Spleen (tissue), 11 donors: ENCODE data around the gene ACTA2. TPM values are rescaled to one million over a fixed set of nuclear protein-coding genes. Genes with fewer than 3 reads are reported as not detected.
A peak's percentile ranks its signal among the peaks of the same experiment; 100 is the strongest.

Source experiments
- DNase-seq: peaks from one replicate; pipeline ENCODE4 v3.0.0-alpha.2; 2020
- H3K27ac ChIP-seq, 8 donors: fragments of 200-600 bp; sonication (generic) in 7 of 8; 1 replicate in 4 of 8; 2 replicates in 4 of 8; pipeline versions ENCODE4 v1.5.0 to v1.8.0; 2016 to 2021; ENCODE audit warnings: inconsistent platforms in 4 of 8, mild to moderate bottlenecking in 4 of 8, moderate library complexity in 1 of 8
- H3K27me3 ChIP-seq, 7 donors: fragments of 200-600 bp; sonication (generic) in 6 of 7; replicated peaks in 1 of 7; 1 replicate in 4 of 7; 2 replicates in 3 of 7; pipeline versions ENCODE4 v1.5.0 to v1.8.0; 2016 to 2021; ENCODE audit warnings: inconsistent platforms in 3 of 7, mild to moderate bottlenecking in 1 of 7
- H3K36me3 ChIP-seq, 6 donors: fragments of 200-600 bp; sonication (generic) in 5 of 6; 1 replicate in 4 of 6; 2 replicates in 2 of 6; pipeline versions ENCODE4 v1.5.0 to v1.8.0; 2016 to 2021; ENCODE audit warnings: inconsistent platforms in 2 of 6
- H3K4me1 ChIP-seq, 6 donors: fragments of 200-600 bp; sonication (generic) in 5 of 6; 1 replicate in 3 of 6; 2 replicates in 3 of 6; pipeline versions ENCODE4 v1.5.0 to v1.8.0; 2016 to 2021; ENCODE audit warnings: inconsistent platforms in 3 of 6
- H3K4me3 ChIP-seq, 8 donors: fragments of 200-600 bp; sonication (generic) in 7 of 8; 1 replicate in 4 of 8; 2 replicates in 4 of 8; pipeline versions ENCODE4 v1.5.0 to v1.8.0; 2016 to 2021; ENCODE audit warnings: inconsistent platforms in 4 of 8, mild to moderate bottlenecking in 4 of 8, moderate library complexity in 2 of 8
- H3K9me3 ChIP-seq, 8 donors: fragments of 200-600 bp; sonication (generic) in 7 of 8; 1 replicate in 4 of 8; 2 replicates in 4 of 8; pipeline versions ENCODE4 v1.5.0 to v1.8.0; 2016 to 2021; ENCODE audit warnings: inconsistent platforms in 4 of 8
- POLR2A ChIP-seq, 3 donors: fragments of 450-650 bp; IDR thresholded peaks; one replicate each; pipeline ENCODE4 v1.5.1; 2017; ENCODE audit warnings: antibody characterized with exemption in 3 of 3, mild to moderate bottlenecking in 1 of 3
- POLR2AphosphoS5 ChIP-seq, 3 donors: sonication (generic); formaldehyde crosslinking; IDR thresholded peaks; one replicate each; pipeline ENCODE4 v1.5.1; 2017; ENCODE audit warnings: antibody characterized with exemption in 3 of 3
- WGBS, 5 donors: extraction: QIAGEN DNeasy Blood & Tissue Kit in 3 of 5; methylation state at CpG; one replicate each; pipeline versions ENCODE4 v1.1.5 to v1.1.7; 2013 to 2018; 5-methylcytosine and 5-hydroxymethylcytosine counted together
- intact Hi-C: fragments of 100-400 bp; cut with DNase I; formaldehyde crosslinking; loops from one replicate; pipeline ENCODE4 v1.15.0; 2023; ENCODE audit warnings: low total_unique reads
- polyA plus RNA-seq, 3 donors: library from polyadenylated mRNA; stranded (reverse); fragments of 200-250 nt; gene quantifications; one replicate each; pipeline ENCODE4 v1.2.1, GENCODE V29; 2013
- total RNA-seq, 7 donors: library from RNA; depleted of rRNA in 3 of 7; stranded (reverse); fragments of >200 nt in 3 of 7; fragmentation: NEBNext Ultra II Directional in 4 of 7; extraction: Animal tissue kit (Norgen Biotek cat#: 25700) in 4 of 7; gene quantifications; one replicate each; pipeline versions ENCODE4 v1.1.0 to v1.2.1, GENCODE V29; 2016 to 2021
- TF ChIP-seq, protein P1 (sequence below), 11 experiments: fragments of 200-600 bp in 7 of 11; fragments of 450-650 bp in 4 of 11; sonication (generic) in 4 of 11; IDR thresholded peaks in 8 of 11; conservative IDR thresholded peaks in 3 of 11; 1 replicate in 7 of 11; 2 replicates in 4 of 11; pipeline versions ENCODE4 v1.4.0 to v1.8.0; 2016 to 2021; ENCODE audit warnings: antibody characterized with exemption in 11 of 11, inconsistent platforms in 4 of 11, mild to moderate bottlenecking in 1 of 11
- donor health status: healthy with polysubstance abuse.
- donor health status: DM: no; HTN: no; CAD: no; lungs with moderate emphysema.
- donor health status: DM: no; HTN: no; CAD: no.
- donor health status: Bipolar disorder and iron deficiency.
- donor health status: healthy.
- donor health status: DM: no; HTN: no; CAD: no.
- donor health status: DM: yes; HTN: yes; CAD: no.

ACTA2 gene
- total and polyA plus RNA-seq, 10 donors, result 104 to 1,421 (median 233) TPM

DNA sequence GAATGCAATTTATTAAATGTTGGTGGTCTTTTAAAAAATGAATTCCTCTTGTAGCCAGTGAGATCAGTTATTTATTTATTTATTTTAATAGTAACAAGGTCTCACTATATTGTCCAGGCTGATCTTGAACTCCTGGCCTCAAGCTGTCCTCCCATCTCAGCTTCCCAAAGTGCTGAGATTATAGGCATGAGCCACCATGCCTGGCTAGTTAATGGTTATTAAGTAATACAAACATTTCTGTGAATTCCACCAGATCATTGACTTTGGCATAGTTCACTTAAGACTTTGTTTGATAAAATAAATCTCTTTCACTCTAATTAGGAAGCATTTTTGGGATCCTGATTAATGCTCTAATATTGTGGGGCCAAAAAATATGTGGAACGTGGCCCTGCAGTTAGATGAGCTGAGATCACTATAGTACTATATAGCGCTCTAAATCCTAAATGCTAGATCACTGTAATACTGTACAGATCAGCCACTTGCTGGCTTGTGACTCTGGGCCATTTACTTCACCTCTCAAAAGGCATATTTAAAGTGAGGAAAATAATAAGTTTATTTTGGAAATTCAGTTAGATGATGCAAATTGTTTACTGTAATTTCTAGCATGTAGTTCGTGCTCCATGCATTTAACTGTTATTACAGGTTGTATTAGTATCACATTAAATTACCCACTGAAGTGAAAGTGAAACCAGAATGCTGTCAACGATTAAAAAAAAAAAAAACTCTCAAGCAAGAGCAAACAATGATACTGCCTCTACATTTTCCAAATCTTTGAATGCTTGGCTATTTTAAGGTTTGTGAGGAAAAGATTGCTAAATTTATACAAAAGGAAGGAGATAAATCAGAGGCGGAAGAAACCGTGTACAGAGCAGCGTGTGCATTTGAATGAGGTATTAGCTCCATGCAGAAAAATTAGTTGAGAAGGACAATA is 22.1 kb upstream of the ACTA2 start:
- intact Hi-C loops, result no loop called here
- Histone ChIP-seq H3K4me1 (peaks cover 8 to 52% (median 19%) of the 10 kb centered on the region in 6 donors), H3K36me3 (no peaks in the 10 kb centered on the region), H3K27me3 (no peaks in the 10 kb centered on the region), H3K4me3 (peak overlapping the region; percentile 16 to 67 (median 39)), H3K9me3 (no peaks in the 10 kb centered on the region), H3K27ac (peak overlapping the region; percentile 39 to 83 (median 74))
- WGBS, 5 donors, result 10 to 17% (median 12%) methylated on average over 7 of the region's 7 CpGs
- no peak for DNase-seq
- TF ChIP-seq POLR2AphosphoS5 (IDR thresholded peaks at IDR 0.05) (no peak), POLR2A (IDR thresholded peaks at IDR 0.05) (no peak)
- TF ChIP-seq, protein P1, sequence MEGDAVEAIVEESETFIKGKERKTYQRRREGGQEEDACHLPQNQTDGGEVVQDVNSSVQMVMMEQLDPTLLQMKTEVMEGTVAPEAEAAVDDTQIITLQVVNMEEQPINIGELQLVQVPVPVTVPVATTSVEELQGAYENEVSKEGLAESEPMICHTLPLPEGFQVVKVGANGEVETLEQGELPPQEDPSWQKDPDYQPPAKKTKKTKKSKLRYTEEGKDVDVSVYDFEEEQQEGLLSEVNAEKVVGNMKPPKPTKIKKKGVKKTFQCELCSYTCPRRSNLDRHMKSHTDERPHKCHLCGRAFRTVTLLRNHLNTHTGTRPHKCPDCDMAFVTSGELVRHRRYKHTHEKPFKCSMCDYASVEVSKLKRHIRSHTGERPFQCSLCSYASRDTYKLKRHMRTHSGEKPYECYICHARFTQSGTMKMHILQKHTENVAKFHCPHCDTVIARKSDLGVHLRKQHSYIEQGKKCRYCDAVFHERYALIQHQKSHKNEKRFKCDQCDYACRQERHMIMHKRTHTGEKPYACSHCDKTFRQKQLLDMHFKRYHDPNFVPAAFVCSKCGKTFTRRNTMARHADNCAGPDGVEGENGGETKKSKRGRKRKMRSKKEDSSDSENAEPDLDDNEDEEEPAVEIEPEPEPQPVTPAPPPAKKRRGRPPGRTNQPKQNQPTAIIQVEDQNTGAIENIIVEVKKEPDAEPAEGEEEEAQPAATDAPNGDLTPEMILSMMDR (IDR thresholded peaks at IDR 0.05 in 8 of 11, conservative IDR thresholded peaks at IDR 0.05 in 3 of 11), result no peak

DNA sequence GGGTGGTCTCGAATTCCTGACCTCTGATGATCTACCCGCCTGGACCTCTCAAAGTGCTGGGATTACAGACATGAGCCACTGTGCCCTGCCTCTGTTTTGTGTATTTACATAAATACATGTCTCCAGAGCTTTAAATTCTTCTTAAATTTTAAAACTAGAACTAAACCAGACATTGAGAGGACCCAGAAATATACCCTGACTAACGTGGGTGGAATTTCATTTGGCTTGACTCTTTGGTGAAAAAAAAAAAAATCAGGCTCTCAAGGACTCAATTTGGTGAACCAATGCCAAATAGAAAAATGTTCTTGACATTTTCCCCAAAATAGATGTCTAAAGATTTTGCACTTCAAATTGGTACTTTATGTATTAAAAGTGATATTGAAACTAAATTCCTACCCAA is 21.4 kb upstream of the ACTA2 start:
- Histone ChIP-seq H3K27ac (peak overlapping the region in 5 of 8 donors; percentile 0 to 83 (median 79)), H3K9me3 (no peaks in the 10 kb centered on the region), H3K4me3 (no peak overlapping the region), H3K4me1 (peaks cover 8 to 45% (median 19%) of the 10 kb centered on the region in 6 donors), H3K27me3 (no peaks in the 10 kb centered on the region), H3K36me3 (no peaks in the 10 kb centered on the region)
- DNase-seq, result no peak
- intact Hi-C loops, result no loop called here
- 74 to 90% (median 87%) methylated on average over 3 of the region's 3 CpGs for WGBS, 5 donors
- TF ChIP-seq, protein P1 (IDR thresholded peaks at IDR 0.05 in 8 of 11, conservative IDR thresholded peaks at IDR 0.05 in 3 of 11), result no peak

GRCh38 chr10:88971221-88972061 is 18.9 kb upstream of the ACTA2 start:
- intact Hi-C loops, result no loop called here
- no peak overlapping the region for H3K4me3 ChIP-seq
- H3K36me3 ChIP-seq, result no peaks in the 10 kb centered on the region
- H3K27ac ChIP-seq, result peak overlapping the region in 5 of 8 donors; percentile 6 to 38 (median 13)
- 75 to 86% (median 81%) methylated on average over 5 of the region's 5 CpGs for WGBS, 5 donors
- H3K4me1 ChIP-seq, result peaks cover 8 to 36% (median 19%) of the 10 kb centered on the region in 6 donors
- no peaks in the 10 kb centered on the region for H3K27me3 ChIP-seq
- no peaks in the 10 kb centered on the region for H3K9me3 ChIP-seq
- no peak for DNase-seq
- no peak for TF ChIP-seq POLR2AphosphoS5 (IDR thresholded peaks at IDR 0.05)
- no peak for TF ChIP-seq POLR2A (IDR thresholded peaks at IDR 0.05)
- TF ChIP-seq, protein P1 (IDR thresholded peaks at IDR 0.05 in 8 of 11, conservative IDR thresholded peaks at IDR 0.05 in 3 of 11), result no peak
